ENCODE results near the gene PNCK.

- TF ChIP-seq POLR2A (IDR thresholded peaks at IDR 0.05; ENCODE audit: low read length) (no peak), GATA1 (IDR thresholded peaks at IDR 0.05; ENCODE audit: low read depth, low read length) (no peak)
Observed at GRCh38 chrX:153633048-153633447, 40.6 kb downstream of the PNCK start.

All from erythroblast (primary cell).